Measurements from ENCODE around the gene PPIP5K2.
"Not testable (repeated sequence)": the region's sequence is repeated elsewhere in the genome, so short reads cannot be mapped to it uniquely, and the experiment has no call there.

PPIP5K2 gene

DNA sequence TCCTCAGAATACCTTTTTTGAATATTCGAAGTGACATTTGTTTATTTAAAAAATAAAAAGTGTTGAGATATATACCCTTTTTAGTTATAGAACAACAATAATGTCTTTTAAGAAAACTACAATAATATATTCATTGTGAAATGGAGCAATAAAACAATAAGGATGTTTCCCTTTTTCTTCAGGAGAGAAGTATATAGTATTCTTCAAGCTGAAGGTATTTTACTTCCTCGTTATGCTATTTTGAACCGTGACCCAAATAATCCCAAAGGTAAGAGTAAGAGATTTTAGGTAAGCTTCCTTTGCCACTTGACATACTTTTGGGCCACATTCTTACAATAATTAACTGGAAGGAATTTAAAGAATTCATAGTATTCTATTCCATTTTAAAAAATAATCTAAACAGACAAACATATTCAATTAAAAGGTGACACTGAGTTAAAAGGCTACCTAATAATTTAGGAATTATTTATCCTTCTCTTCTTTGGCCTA, 18.1 kb downstream of the PPIP5K2 start:
- H3K27ac ChIP-seq, result no peak overlapping the region
- TF ChIP-seq, protein P1, sequence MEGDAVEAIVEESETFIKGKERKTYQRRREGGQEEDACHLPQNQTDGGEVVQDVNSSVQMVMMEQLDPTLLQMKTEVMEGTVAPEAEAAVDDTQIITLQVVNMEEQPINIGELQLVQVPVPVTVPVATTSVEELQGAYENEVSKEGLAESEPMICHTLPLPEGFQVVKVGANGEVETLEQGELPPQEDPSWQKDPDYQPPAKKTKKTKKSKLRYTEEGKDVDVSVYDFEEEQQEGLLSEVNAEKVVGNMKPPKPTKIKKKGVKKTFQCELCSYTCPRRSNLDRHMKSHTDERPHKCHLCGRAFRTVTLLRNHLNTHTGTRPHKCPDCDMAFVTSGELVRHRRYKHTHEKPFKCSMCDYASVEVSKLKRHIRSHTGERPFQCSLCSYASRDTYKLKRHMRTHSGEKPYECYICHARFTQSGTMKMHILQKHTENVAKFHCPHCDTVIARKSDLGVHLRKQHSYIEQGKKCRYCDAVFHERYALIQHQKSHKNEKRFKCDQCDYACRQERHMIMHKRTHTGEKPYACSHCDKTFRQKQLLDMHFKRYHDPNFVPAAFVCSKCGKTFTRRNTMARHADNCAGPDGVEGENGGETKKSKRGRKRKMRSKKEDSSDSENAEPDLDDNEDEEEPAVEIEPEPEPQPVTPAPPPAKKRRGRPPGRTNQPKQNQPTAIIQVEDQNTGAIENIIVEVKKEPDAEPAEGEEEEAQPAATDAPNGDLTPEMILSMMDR (conservative IDR thresholded peaks at IDR 0.05), result no peak
- no peak for TF ChIP-seq ZFX (IDR thresholded peaks at IDR 0.05)

DNA sequence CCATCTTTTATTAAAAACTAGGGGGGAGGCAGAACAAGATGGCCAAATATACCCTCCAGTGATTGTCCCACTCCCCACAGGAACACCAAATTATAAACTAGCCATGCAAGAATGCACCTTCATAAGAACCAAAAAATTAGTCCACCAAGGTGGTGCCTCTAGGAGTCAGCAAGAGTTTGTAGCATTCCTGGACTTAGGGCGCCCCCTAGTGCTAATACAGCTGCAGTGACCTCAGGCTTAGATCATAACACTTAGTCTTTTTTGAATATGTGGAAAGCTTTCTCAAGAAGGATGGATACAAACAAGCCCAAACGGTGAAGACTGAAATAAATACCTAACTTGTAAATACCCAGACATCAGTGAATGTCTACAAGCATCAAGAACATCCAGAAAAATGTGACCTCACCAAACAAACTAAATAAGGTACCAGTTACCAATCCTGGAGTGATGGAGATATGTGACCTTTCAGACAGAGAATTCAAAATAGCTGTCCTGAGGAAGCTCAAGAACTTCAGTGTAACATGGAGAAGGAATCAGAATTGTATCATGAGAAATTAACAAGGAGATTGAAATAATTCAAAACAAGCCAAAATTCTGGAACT, 19.3 kb downstream of the PPIP5K2 start:
- no peak for TF ChIP-seq ZFX (IDR thresholded peaks at IDR 0.05)
- TF ChIP-seq, protein P1 (conservative IDR thresholded peaks at IDR 0.05), result peak; percentile 95
- H3K27ac ChIP-seq, result no peak overlapping the region

DNA sequence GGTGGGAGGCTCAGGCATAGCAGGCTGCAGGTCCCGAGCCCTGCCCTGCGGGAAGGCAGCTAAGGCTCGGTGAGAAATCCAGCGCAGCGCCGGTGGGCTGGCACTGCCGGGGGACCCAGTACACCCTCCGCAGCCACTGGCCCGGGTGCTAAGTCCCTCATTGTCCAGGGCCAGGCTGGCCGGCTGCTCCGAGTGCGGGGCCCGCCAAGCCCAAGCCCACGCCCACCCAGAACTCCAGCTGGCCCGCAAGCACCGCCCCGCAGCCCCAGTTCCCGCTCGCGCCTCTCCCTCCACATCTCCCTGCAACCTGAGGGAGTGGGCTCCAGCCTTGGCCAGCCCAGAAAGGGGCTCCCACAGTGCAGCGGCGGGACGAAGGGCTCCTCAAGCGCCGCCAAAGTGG, 22.0 kb downstream of the PPIP5K2 start:
- not testable (repeated sequence) for H3K27ac ChIP-seq

DNA sequence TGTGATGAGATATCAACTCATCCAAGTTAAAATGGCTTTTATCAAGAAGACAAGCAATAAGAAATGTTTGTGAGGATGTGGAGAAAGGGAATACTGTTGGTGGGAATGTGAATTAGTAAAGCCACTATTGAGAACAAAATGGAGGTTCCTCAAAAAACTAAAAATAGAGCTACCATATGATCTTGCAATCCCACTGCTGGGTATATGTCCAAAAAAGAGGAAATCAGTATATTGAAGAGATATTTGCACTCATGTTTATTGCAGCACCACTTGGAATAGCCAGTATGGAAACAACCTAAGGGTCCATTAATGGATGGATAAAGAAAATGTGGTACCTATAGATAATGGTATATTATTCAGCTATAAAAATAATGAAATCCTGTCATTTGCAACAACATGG, 25.1 kb downstream of the PPIP5K2 start:
- no peak for TF ChIP-seq ZFX (IDR thresholded peaks at IDR 0.05)
- TF ChIP-seq, protein P1 (conservative IDR thresholded peaks at IDR 0.05), result no peak
- H3K27ac ChIP-seq, result no peak overlapping the region

DNA sequence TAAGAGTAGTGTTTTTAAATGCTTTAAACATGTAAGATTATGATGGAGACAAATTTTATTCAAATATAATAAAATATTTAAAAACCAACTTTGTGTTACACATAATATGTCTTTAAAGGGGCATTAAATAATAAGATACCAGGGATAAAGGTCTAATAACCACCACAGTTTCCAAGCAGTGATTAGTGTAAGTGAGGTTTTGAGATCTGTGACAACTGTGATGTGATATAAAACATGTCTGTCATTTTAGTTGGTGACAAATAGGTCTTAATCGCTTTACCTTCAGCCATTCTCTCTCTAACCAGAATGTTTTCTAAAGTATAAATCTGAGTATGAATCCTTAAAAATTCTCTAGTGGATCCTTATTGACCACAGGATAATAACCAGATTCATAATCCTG, 28.1 kb downstream of the PPIP5K2 start:
- TF ChIP-seq, protein P1 (conservative IDR thresholded peaks at IDR 0.05), result no peak
- TF ChIP-seq ZFX (IDR thresholded peaks at IDR 0.05), result no peak
- no peak overlapping the region for H3K27ac ChIP-seq

DNA sequence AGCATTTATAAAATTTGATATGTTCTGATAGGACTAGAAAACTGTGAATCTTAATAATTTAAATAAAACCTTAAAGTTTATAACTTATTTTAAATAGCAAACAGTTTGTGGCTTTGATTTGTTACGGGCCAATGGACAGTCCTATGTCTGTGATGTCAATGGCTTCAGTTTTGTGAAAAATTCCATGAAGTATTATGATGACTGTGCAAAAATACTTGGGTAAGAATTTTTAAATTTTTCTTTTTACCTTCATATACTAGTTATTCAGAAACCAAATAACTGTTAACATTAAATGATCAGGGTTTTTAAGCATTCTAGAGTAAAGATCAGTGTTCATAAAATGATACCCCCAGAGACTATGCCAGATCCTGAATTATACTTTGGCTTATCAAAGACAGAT, 31.1 kb downstream of the PPIP5K2 start:
- no peak overlapping the region for H3K27ac ChIP-seq
- TF ChIP-seq ZFX (IDR thresholded peaks at IDR 0.05), result no peak
- TF ChIP-seq, protein P1 (conservative IDR thresholded peaks at IDR 0.05), result no peak

DNA sequence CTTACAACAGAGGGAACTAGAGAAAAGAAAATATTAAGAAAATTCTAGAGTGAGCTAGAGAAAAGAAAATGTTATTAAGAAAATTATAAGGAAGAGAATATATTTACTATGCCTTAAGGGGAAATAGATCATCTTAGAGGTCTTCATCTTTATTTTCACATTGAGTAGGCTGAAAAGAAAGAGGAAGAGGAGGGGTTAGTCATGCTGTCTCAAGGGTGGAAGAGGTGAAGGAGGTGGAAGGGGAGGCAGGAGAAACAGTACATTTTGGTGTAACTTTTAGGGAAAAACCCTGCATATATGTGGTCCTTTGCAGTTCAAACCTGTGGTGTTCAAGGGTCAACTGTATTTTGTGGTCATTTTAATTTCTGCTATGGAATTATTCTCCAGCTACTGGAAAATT, 46.6 kb downstream of the PPIP5K2 start:
- no peak overlapping the region for H3K27ac ChIP-seq
- no peak for TF ChIP-seq ZFX (IDR thresholded peaks at IDR 0.05)
- TF ChIP-seq, protein P1 (conservative IDR thresholded peaks at IDR 0.05), result no peak

DNA sequence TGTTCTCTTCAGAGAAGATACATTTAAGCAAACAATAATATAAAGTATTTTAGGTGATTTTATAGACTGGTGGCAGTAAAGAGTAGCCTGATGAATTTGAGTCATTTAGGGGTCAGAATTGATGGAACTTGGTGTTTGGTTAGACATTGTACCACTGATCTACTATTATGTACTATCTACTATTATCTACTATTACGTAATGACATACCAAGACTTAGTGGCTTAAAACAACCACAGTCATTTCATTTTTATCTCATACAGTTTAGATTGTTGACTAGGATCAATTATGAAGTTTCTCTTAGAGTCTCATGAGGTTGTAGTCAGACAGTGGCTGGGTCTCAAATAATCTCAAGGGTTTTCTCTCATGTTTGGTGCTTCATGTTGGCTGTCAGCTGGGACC, 54.0 kb downstream of the PPIP5K2 start:
- H3K27ac ChIP-seq, result no peak overlapping the region
- TF ChIP-seq, protein P1 (conservative IDR thresholded peaks at IDR 0.05), result no peak
- no peak for TF ChIP-seq ZFX (IDR thresholded peaks at IDR 0.05)

All from C4-2B (cell line).